Right lobe of liver (tissue), 4 donors: Measurements from ENCODE around the gene SPATC1L.

Experiments used
- POLR2A ChIP-seq: fragments of 450-650 bp; IDR thresholded peaks from one replicate; pipeline ENCODE4 v1.6.1; 2017; ENCODE audit warnings: antibody characterized with exemption, mild to moderate bottlenecking
- TF ChIP-seq, protein P1 (sequence below), 4 donors: fragments of 200-600 bp in 3 of 4; fragments of 450-650 bp in 1 of 4; IDR thresholded peaks; one replicate each; pipeline versions ENCODE4 v1.5.1 to v1.8.0; 2016 to 2022; ENCODE audit warnings: antibody characterized with exemption in 4 of 4, mild to moderate bottlenecking in 2 of 4
- donor health status: DM: no; HTN: no; CAD: no.
- donor health status: DM: no; HTN: no; CAD: no.
- donor health status: DM: no; HTN: yes; CAD: no.

DNA sequence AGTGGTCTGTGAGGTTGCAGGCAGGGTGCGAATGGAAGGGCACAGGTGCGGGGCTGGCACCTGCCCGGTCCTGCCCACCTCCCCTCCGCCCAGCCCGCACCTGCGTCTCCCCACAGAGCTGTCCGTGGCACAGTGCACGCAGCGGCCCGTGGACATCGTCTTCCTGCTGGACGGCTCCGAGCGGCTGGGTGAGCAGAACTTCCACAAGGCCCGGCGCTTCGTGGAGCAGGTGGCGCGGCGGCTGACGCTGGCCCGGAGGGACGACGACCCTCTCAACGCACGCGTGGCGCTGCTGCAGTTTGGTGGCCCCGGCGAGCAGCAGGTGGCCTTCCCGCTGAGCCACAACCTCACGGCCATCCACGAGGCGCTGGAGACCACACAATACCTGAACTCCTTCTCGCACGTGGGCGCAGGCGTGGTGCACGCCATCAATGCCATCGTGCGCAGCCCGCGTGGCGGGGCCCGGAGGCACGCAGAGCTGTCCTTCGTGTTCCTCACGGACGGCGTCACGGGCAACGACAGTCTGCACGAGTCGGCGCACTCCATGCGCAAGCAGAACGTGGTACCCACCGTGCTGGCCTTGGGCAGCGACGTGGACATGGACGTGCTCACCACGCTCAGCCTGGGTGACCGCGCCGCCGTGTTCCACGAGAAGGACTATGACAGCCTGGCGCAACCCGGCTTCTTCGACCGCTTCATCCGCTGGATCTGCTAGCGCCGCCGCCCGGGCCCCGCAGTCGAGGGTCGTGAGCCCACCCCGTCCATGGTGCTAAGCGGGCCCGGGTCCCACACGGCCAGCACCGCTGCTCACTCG lies 52.2 kb downstream of the SPATC1L start:
- TF ChIP-seq, protein P1, sequence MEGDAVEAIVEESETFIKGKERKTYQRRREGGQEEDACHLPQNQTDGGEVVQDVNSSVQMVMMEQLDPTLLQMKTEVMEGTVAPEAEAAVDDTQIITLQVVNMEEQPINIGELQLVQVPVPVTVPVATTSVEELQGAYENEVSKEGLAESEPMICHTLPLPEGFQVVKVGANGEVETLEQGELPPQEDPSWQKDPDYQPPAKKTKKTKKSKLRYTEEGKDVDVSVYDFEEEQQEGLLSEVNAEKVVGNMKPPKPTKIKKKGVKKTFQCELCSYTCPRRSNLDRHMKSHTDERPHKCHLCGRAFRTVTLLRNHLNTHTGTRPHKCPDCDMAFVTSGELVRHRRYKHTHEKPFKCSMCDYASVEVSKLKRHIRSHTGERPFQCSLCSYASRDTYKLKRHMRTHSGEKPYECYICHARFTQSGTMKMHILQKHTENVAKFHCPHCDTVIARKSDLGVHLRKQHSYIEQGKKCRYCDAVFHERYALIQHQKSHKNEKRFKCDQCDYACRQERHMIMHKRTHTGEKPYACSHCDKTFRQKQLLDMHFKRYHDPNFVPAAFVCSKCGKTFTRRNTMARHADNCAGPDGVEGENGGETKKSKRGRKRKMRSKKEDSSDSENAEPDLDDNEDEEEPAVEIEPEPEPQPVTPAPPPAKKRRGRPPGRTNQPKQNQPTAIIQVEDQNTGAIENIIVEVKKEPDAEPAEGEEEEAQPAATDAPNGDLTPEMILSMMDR (IDR thresholded peaks at IDR 0.05): no peak
- TF ChIP-seq POLR2A: no peak
